ENCODE measurements around the gene PODXL2.

Gene PODXL2

GRCh38 chr3:127637971-127638370 lies 9.0 kb downstream of the PODXL2 start:
- Histone ChIP-seq H3K4me2 (ENCODE audit: low read length) (no peak overlapping the region), H3K27me3 (ENCODE audit: control insufficient read depth, insufficient read depth, low read length) (peaks cover 14% of the 10 kb centered on the region), H3K4me1 (ENCODE audit: control insufficient read depth, insufficient read depth, low read length) (no peaks in the 10 kb centered on the region), H3K9me3 (replicated peaks; ENCODE audit: low read length) (no peaks in the 10 kb centered on the region), H3K9ac (ENCODE audit: low read depth, low read length) (no peak overlapping the region), H3K36me3 (ENCODE audit: insufficient read depth, low read length) (no peaks in the 10 kb centered on the region), H3K4me3 (ENCODE audit: low read length) (no peak overlapping the region)

DNA sequence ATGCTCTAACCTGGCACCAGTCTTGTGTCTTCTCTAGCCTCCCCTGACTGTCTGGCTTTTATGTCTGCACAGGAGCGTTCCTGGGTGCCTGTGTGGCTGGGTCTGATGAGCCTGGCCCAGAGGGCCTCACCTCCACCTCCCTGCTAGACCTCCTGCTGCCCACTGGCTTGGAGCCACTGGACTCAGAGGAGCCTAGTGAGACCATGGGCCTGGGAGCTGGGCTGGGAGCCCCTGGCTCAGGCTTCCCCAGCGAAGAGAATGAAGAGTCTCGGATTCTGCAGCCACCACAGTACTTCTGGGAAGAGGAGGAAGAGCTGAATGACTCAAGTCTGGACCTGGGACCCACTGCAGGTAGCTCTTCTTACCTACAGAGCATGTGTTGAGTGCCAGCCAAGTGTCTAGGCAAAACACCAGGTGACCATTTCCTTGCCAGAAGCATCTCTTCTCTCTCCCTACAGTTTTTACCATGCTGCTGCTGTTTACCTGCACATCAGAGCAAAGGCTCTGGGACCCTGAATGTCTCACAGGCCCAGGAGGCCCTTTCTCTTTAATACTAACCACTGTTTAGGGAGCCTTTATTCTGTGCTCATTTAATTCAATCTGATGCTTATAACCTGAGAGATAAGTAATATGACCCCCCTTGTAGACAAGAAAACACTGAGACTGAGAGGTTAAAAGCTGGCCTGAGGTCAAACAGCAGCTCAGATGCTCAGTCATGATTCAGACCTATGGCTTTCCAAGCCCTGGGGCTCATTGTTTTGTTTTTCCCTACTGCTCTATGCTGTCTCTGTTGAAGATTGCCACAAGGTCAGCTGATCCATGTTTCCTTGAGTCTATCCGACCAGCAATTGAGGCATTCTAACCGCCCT lies 10.4 kb downstream of the PODXL2 start:
- no peaks in the 10 kb centered on the region for H3K9me3 ChIP-seq (replicated peaks; ENCODE audit: low read length)
- H3K4me3 ChIP-seq (ENCODE audit: low read length): no peak overlapping the region
- H3K36me3 ChIP-seq (ENCODE audit: insufficient read depth, low read length): no peaks in the 10 kb centered on the region
- H3K27me3 ChIP-seq (ENCODE audit: control insufficient read depth, insufficient read depth, low read length): peaks cover 14% of the 10 kb centered on the region
- no peaks in the 10 kb centered on the region for H3K4me1 ChIP-seq (ENCODE audit: control insufficient read depth, insufficient read depth, low read length)
- H3K4me2 ChIP-seq (ENCODE audit: low read length): no peak overlapping the region
- no peak overlapping the region for H3K9ac ChIP-seq (ENCODE audit: low read depth, low read length)

DNA sequence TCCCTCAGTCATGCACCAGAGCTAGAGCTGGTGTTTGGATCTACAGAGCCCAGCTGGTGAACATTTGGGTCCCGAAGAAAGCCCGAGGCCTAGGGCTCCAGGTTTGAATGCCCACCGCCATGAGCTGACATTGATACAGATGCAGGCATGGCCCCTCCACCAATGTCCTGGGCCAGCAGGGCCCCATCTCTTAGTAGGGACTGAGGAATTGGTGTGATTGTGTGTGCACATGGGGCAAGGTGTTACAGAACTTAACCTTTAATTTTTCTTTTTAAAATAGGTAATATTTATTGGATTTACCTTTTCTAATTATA lies 11.0 kb downstream of the PODXL2 start:
- no peak overlapping the region for H3K9ac ChIP-seq (ENCODE audit: low read depth, low read length)
- peaks cover 13% of the 10 kb centered on the region for H3K27me3 ChIP-seq (ENCODE audit: control insufficient read depth, insufficient read depth, low read length)
- H3K9me3 ChIP-seq (replicated peaks; ENCODE audit: low read length): no peaks in the 10 kb centered on the region
- no peaks in the 10 kb centered on the region for H3K4me1 ChIP-seq (ENCODE audit: control insufficient read depth, insufficient read depth, low read length)
- no peak overlapping the region for H3K4me2 ChIP-seq (ENCODE audit: low read length)
- no peaks in the 10 kb centered on the region for H3K36me3 ChIP-seq (ENCODE audit: insufficient read depth, low read length)
- no peak overlapping the region for H3K4me3 ChIP-seq (ENCODE audit: low read length)

GRCh38 chr3:127644641-127645370 lies 15.8 kb downstream of the PODXL2 start:
- Histone ChIP-seq H3K4me1 (ENCODE audit: control insufficient read depth, insufficient read depth, low read length) (no peaks in the 10 kb centered on the region), H3K27me3 (ENCODE audit: control insufficient read depth, insufficient read depth, low read length) (peaks cover 5% of the 10 kb centered on the region), H3K4me3 (ENCODE audit: low read length) (no peak overlapping the region), H3K9ac (ENCODE audit: low read depth, low read length) (no peak overlapping the region), H3K4me2 (ENCODE audit: low read length) (no peak overlapping the region), H3K36me3 (ENCODE audit: insufficient read depth, low read length) (no peaks in the 10 kb centered on the region), H3K9me3 (replicated peaks; ENCODE audit: low read length) (no peaks in the 10 kb centered on the region)

DNA sequence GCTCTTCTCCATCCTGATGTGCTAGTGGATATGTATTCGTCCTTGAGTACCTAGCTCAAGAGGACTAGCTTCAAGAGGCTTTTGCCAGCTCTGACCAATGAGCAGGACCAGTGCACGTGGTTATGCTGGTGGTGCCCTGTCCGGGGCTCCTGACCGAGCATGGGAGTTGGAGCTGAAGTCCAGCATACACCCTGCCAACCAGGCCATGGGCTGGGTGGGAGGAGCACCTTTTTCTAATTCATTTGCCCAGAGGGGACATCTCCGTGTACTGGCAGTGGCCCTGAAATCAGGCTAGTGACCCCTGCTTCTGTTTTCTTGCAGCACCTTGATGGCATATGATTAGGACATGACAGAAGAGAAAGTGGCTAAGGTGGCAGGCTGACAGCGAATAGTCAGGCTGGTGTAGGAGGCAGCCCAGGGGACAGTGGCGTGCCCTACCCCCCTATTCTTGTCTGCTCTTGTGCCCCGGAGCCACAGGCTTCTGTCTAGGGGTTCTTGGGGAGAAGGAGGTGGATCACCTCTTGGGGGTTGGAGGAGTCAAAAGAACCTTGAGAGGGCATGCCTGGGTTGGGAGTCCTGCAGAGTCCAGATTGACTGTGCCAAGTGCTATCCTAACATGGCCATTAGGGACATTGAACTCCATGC lies 16.5 kb downstream of the PODXL2 start:
- Histone ChIP-seq H3K4me3 (ENCODE audit: low read length) (no peak overlapping the region), H3K36me3 (ENCODE audit: insufficient read depth, low read length) (no peaks in the 10 kb centered on the region), H3K9ac (ENCODE audit: low read depth, low read length) (no peak overlapping the region), H3K9me3 (replicated peaks; ENCODE audit: low read length) (no peaks in the 10 kb centered on the region), H3K4me2 (ENCODE audit: low read length) (no peak overlapping the region), H3K27me3 (ENCODE audit: control insufficient read depth, insufficient read depth, low read length) (peaks cover 5% of the 10 kb centered on the region), H3K4me1 (ENCODE audit: control insufficient read depth, insufficient read depth, low read length) (no peaks in the 10 kb centered on the region)

- Histone ChIP-seq H3K36me3 (ENCODE audit: insufficient read depth, low read length) (no peaks in the 10 kb centered on the region), H3K9ac (ENCODE audit: low read depth, low read length) (no peak overlapping the region), H3K27me3 (ENCODE audit: control insufficient read depth, insufficient read depth, low read length) (peaks cover 5% of the 10 kb centered on the region), H3K4me2 (ENCODE audit: low read length) (no peak overlapping the region), H3K4me1 (ENCODE audit: control insufficient read depth, insufficient read depth, low read length) (no peaks in the 10 kb centered on the region), H3K9me3 (replicated peaks; ENCODE audit: low read length) (no peaks in the 10 kb centered on the region), H3K4me3 (ENCODE audit: low read length) (no peak overlapping the region)
Measured at GRCh38 chr3:127646501-127647046, 17.6 kb downstream of the PODXL2 start.

- Histone ChIP-seq H3K4me1 (ENCODE audit: control insufficient read depth, insufficient read depth, low read length) (no peaks in the 10 kb centered on the region), H3K9ac (ENCODE audit: low read depth, low read length) (no peak overlapping the region), H3K4me3 (ENCODE audit: low read length) (no peak overlapping the region), H3K4me2 (ENCODE audit: low read length) (no peak overlapping the region), H3K36me3 (ENCODE audit: insufficient read depth, low read length) (no peaks in the 10 kb centered on the region), H3K27me3 (ENCODE audit: control insufficient read depth, insufficient read depth, low read length) (peaks cover 5% of the 10 kb centered on the region), H3K9me3 (replicated peaks; ENCODE audit: low read length) (no peaks in the 10 kb centered on the region)
Measured at GRCh38 chr3:127647166-127647844, 18.3 kb downstream of the PODXL2 start.

- Histone ChIP-seq H3K27me3 (ENCODE audit: control insufficient read depth, insufficient read depth, low read length) (peaks cover 5% of the 10 kb centered on the region), H3K9me3 (replicated peaks; ENCODE audit: low read length) (no peaks in the 10 kb centered on the region), H3K4me3 (ENCODE audit: low read length) (no peak overlapping the region), H3K9ac (ENCODE audit: low read depth, low read length) (no peak overlapping the region), H3K36me3 (ENCODE audit: insufficient read depth, low read length) (no peaks in the 10 kb centered on the region), H3K4me1 (ENCODE audit: control insufficient read depth, insufficient read depth, low read length) (no peaks in the 10 kb centered on the region), H3K4me2 (ENCODE audit: low read length) (no peak overlapping the region)
Measured at GRCh38 chr3:127647845-127648204, 18.8 kb downstream of the PODXL2 start.

GRCh38 chr3:127650236-127650635 lies 21.3 kb downstream of the PODXL2 start:
- no peaks in the 10 kb centered on the region for H3K4me1 ChIP-seq (ENCODE audit: control insufficient read depth, insufficient read depth, low read length)
- peaks cover 3% of the 10 kb centered on the region for H3K27me3 ChIP-seq (ENCODE audit: control insufficient read depth, insufficient read depth, low read length)
- no peak overlapping the region for H3K9ac ChIP-seq (ENCODE audit: low read depth, low read length)
- no peak overlapping the region for H3K4me2 ChIP-seq (ENCODE audit: low read length)
- no peaks in the 10 kb centered on the region for H3K9me3 ChIP-seq (replicated peaks; ENCODE audit: low read length)
- H3K36me3 ChIP-seq (ENCODE audit: insufficient read depth, low read length): no peaks in the 10 kb centered on the region
- no peak overlapping the region for H3K4me3 ChIP-seq (ENCODE audit: low read length)

GRCh38 chr3:127651516-127652172 lies 22.7 kb downstream of the PODXL2 start:
- H3K27me3 ChIP-seq (ENCODE audit: control insufficient read depth, insufficient read depth, low read length): no peaks in the 10 kb centered on the region
- H3K9ac ChIP-seq (ENCODE audit: low read depth, low read length): no peak overlapping the region
- H3K9me3 ChIP-seq (replicated peaks; ENCODE audit: low read length): no peaks in the 10 kb centered on the region

More at GRCh38 chr3:127651516-127652172, 22.7 kb downstream of the PODXL2 start:
- Histone ChIP-seq H3K36me3 (ENCODE audit: insufficient read depth, low read length) (no peaks in the 10 kb centered on the region), H3K4me2 (ENCODE audit: low read length) (no peak overlapping the region), H3K4me1 (ENCODE audit: control insufficient read depth, insufficient read depth, low read length) (no peaks in the 10 kb centered on the region), H3K4me3 (ENCODE audit: low read length) (no peak overlapping the region)
